Mesothelial cell of epicardium (in vitro differentiated cells): ENCODE measurements around the gene RUNX2. TPM values are rescaled to one million over a fixed set of nuclear protein-coding genes. Genes with fewer than 3 reads are reported as not detected.
A peak's percentile ranks its signal among the peaks of the same experiment; 100 is the strongest.

Source experiments
- DNase-seq, 2 experiments: peaks; one replicate each; pipeline ENCODE4 v3.0.0; 2021; ENCODE audit warnings: low spot score in 2 of 2; ENCODE audit not compliant: unreplicated experiment in 2 of 2
- H3K27ac Mint-ChIP-seq: 2 replicates; pipeline ENCODE4 v1.8.0; 2021; ENCODE audit warnings: mixed read lengths
- H3K27me3 Mint-ChIP-seq: 2 replicates; pipeline ENCODE4 v1.8.0; 2021; ENCODE audit warnings: low read depth, mixed read lengths
- H3K36me3 Mint-ChIP-seq: 2 replicates; pipeline ENCODE4 v1.8.0; 2021; ENCODE audit warnings: mixed read lengths
- H3K4me1 Mint-ChIP-seq: 2 replicates; pipeline ENCODE4 v1.8.0; 2021; ENCODE audit warnings: mixed read lengths
- H3K4me3 Mint-ChIP-seq: 2 replicates; pipeline ENCODE4 v1.8.0; 2021; ENCODE audit warnings: mild to moderate bottlenecking, moderate library complexity, mixed read lengths
- H3K9me3 Mint-ChIP-seq: 2 replicates; pipeline ENCODE4 v1.8.0; 2021; ENCODE audit warnings: mixed read lengths
- total RNA-seq: library from RNA; stranded (reverse); gene quantifications from 3 replicates; pipeline ENCODE4 v1.2.1, GENCODE V29; 2021
- TF ChIP-seq, protein P1 (sequence below): fragments of 200-600 bp; sonication (generic); IDR thresholded peaks from one replicate; pipeline ENCODE4 v1.5.0; 2021; ENCODE audit warnings: antibody characterized with exemption; ENCODE audit not compliant: unreplicated experiment

The RUNX2 gene
- total RNA-seq, 1 donor from 2014 or later, result 4.4 TPM

DNA sequence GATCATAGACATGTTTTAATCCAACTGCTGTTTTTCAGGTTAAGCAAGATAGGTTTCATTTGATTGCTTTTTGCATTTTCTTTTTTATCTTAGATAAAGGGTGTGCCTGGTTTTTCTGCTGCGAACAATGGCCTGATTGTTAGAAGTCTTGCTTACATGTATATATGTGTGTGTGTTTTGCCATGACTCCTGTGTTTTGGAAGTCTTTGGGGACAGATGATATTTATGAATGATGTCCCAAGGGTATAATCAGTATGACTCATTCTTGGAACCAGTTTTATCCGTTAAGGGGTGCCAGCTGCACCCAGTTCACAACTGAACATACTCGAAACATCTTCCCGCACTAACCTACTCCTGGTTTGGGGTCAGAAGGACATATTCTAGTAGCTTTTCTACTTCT is 279.7 kb downstream of the RUNX2 start:
- H3K4me3 Mint-ChIP-seq, result no peak overlapping the region
- H3K27ac Mint-ChIP-seq, result peak overlapping the region; percentile 81
- DNase-seq, result no peak
- peaks cover 9% of the 10 kb centered on the region for H3K9me3 Mint-ChIP-seq
- peaks cover 62% of the 10 kb centered on the region for H3K4me1 Mint-ChIP-seq
- no peaks in the 10 kb centered on the region for H3K27me3 Mint-ChIP-seq
- no peaks in the 10 kb centered on the region for H3K36me3 Mint-ChIP-seq
- TF ChIP-seq, protein P1, sequence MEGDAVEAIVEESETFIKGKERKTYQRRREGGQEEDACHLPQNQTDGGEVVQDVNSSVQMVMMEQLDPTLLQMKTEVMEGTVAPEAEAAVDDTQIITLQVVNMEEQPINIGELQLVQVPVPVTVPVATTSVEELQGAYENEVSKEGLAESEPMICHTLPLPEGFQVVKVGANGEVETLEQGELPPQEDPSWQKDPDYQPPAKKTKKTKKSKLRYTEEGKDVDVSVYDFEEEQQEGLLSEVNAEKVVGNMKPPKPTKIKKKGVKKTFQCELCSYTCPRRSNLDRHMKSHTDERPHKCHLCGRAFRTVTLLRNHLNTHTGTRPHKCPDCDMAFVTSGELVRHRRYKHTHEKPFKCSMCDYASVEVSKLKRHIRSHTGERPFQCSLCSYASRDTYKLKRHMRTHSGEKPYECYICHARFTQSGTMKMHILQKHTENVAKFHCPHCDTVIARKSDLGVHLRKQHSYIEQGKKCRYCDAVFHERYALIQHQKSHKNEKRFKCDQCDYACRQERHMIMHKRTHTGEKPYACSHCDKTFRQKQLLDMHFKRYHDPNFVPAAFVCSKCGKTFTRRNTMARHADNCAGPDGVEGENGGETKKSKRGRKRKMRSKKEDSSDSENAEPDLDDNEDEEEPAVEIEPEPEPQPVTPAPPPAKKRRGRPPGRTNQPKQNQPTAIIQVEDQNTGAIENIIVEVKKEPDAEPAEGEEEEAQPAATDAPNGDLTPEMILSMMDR, result no peak

DNA sequence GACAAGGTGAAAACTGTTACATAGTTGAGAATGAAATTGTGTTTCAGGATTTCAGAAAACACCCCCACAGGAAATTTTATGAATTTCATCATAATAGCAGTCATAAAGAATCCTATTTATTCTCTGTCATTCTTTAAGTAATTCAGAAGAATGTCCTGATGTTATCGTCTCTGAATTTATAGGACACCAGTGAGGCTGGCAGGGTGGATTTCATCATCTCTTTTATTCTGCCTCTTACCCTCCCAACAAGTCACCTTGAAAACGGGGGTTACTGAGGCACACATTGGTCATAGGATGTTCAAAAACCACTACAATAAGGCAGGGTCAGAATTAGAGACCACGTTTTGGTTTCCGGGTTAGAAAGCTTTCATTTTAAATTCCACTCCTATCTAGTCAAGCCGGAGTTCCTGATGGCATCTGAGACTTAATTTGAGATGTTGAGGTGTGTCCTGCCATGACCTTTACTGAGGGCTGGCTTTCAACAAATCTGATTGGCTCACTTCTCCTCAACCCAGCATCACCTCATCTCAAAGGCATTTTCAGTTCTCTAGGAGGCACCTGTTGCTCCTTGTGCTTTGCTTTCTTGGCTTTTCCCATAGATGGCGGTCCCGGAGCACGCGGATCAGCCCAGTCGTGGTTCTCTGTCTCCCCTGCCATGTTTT is 280.3 kb downstream of the RUNX2 start:
- TF ChIP-seq, protein P1, result peak; percentile 62
- Mint-ChIP-seq H3K27ac (peak overlapping the region; percentile 81), H3K4me1 (peaks cover 64% of the 10 kb centered on the region), H3K9me3 (peaks cover 9% of the 10 kb centered on the region), H3K4me3 (no peak overlapping the region), H3K36me3 (no peaks in the 10 kb centered on the region), H3K27me3 (no peaks in the 10 kb centered on the region)
- no peak for DNase-seq

DNA sequence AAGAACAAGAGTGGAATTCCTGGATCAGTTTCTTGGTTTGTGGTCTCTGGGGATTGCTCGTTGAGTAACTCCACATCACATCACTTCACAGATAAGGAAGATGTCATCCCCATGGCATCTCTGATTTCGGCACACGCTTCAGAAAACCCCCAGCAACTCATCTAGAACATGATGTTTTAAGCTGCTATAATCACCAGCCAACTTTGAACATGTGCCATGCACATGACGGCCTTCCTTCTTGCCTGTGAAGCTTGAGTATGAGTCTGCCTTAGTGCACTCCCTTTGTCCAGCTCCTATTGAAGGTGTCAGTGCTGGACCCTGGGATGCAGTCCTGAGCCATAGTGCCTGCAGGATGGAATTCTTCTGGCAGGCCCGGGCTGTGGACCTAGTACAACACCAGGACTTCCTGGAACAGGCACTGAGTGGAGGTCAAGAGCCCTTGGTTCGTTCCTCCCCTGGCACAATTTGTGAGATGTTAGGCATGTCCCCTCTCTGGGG is 281.1 kb downstream of the RUNX2 start:
- no peaks in the 10 kb centered on the region for H3K36me3 Mint-ChIP-seq
- peak overlapping the region; percentile 81 for H3K27ac Mint-ChIP-seq
- no peak overlapping the region for H3K4me3 Mint-ChIP-seq
- peaks cover 69% of the 10 kb centered on the region for H3K4me1 Mint-ChIP-seq
- DNase-seq, result no peak
- peaks cover 3% of the 10 kb centered on the region for H3K9me3 Mint-ChIP-seq
- no peaks in the 10 kb centered on the region for H3K27me3 Mint-ChIP-seq
- TF ChIP-seq, protein P1, result no peak

DNA sequence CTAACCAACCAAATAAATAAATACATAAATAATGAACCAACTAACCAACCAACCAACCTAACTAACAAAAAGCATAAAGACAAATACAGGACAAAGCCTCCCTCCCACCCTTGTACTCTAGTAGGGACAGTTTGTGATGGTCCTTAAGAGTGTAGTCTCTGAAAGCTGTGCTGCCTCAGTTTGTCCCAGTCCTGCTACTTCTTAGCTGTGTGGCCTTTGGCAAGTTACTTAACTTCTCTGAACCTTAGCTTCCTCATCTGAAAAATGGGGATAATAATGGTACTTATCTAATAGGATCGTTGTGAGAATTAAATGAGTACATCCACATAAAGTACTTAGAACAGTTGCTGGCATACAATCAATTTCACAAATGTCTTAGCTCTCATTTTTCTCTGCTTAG is 282.2 kb downstream of the RUNX2 start:
- H3K4me1 Mint-ChIP-seq, result peaks cover 73% of the 10 kb centered on the region
- H3K9me3 Mint-ChIP-seq, result no peaks in the 10 kb centered on the region
- TF ChIP-seq, protein P1, result no peak
- no peak overlapping the region for H3K4me3 Mint-ChIP-seq
- DNase-seq, result no peak
- no peaks in the 10 kb centered on the region for H3K27me3 Mint-ChIP-seq
- H3K36me3 Mint-ChIP-seq, result no peaks in the 10 kb centered on the region
- no peak overlapping the region for H3K27ac Mint-ChIP-seq

DNA sequence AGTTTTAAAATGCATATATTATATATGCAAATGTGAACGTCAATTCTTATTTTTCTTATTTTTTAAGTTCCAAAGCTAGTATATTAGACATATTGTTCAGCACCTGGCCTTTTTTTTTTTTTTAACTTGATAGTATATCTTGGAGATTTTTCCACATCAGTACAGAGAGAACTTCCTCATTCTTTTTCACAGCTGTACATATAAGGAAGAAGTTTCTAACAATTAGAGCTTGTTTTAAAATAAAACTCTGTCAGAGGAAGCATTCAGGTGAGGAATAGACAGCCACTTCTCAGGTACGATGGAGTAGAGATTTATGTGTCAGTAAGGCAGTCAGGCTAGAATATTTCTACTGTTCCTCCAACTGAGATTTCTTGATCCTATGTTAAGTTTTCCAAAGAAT is 282.7 kb downstream of the RUNX2 start:
- peaks cover 71% of the 10 kb centered on the region for H3K4me1 Mint-ChIP-seq
- H3K9me3 Mint-ChIP-seq, result no peaks in the 10 kb centered on the region
- no peak overlapping the region for H3K4me3 Mint-ChIP-seq
- no peaks in the 10 kb centered on the region for H3K36me3 Mint-ChIP-seq
- no peak for DNase-seq
- peak overlapping the region; percentile 70 for H3K27ac Mint-ChIP-seq
- no peaks in the 10 kb centered on the region for H3K27me3 Mint-ChIP-seq
- TF ChIP-seq, protein P1, result no peak
